Esophagus squamous epithelium (tissue), 5 donors: Measurements from ENCODE around the gene L1CAM. TPM values are rescaled to one million over a fixed set of nuclear protein-coding genes. Genes with fewer than 3 reads are reported as not detected.

Experiments
- DNase-seq: peaks from one replicate; lab custom pipeline; 2025; lab: John Stamatoyannopoulos, UW
- H3K27ac ChIP-seq, 4 donors: fragments of 200-600 bp; sonication (generic); one replicate each; pipeline ENCODE4 v1.5.1; 2016 to 2019; ENCODE audit warnings: mild to moderate bottlenecking in 1 of 4
- H3K27me3 ChIP-seq, 4 donors: fragments of 200-600 bp; sonication (generic); 1 replicate in 3 of 4; 2 replicates in 1 of 4; pipeline versions ENCODE4 v1.5.1 to v1.6.0; 2017 to 2021; ENCODE audit warnings: antibody characterized with exemption in 1 of 4
- H3K36me3 ChIP-seq, 3 donors: fragments of 200-600 bp; sonication (generic); one replicate each; pipeline ENCODE4 v1.5.1; 2016 to 2019
- H3K4me1 ChIP-seq, 3 donors: fragments of 200-600 bp; sonication (generic); one replicate each; pipeline ENCODE4 v1.5.1; 2017 to 2019
- H3K4me3 ChIP-seq, 4 donors: fragments of 200-600 bp; sonication (generic); 1 replicate in 3 of 4; 2 replicates in 1 of 4; pipeline ENCODE4 v1.5.1; 2016 to 2019; ENCODE audit warnings: mild to moderate bottlenecking in 2 of 4, moderate library complexity in 1 of 4
- H3K9me3 ChIP-seq, 3 donors: fragments of 200-600 bp; sonication (generic); one replicate each; pipeline ENCODE4 v1.5.1; 2016 to 2019
- POLR2A ChIP-seq, 4 donors: fragments of 450-650 bp; IDR thresholded peaks; one replicate each; pipeline ENCODE4 v1.6.1; 2017; ENCODE audit warnings: antibody characterized with exemption in 4 of 4, mild to moderate bottlenecking in 4 of 4, moderate library complexity in 3 of 4
- WGBS, 2 donors: methylation state at CpG; one replicate each; pipeline ENCODE4 v1.1.5; 2018; 5-methylcytosine and 5-hydroxymethylcytosine counted together
- intact Hi-C: fragments of 100-400 bp; cut with DNase I; formaldehyde crosslinking; loops from one replicate; pipeline ENCODE4 v1.15.0; 2022
- total RNA-seq, 4 donors: library from RNA; depleted of rRNA; stranded (reverse); fragments of >200 nt; gene quantifications; one replicate each; pipeline ENCODE4 v1.1.0, GENCODE V29; 2016
- TF ChIP-seq, protein P1 (sequence below), 6 experiments: fragments of 450-650 bp in 4 of 6; fragments of 200-600 bp in 2 of 6; sonication (generic) in 2 of 6; IDR thresholded peaks; one replicate each; pipeline ENCODE4 v1.5.1; 2016 to 2019; ENCODE audit warnings: antibody characterized with exemption in 6 of 6, mild to moderate bottlenecking in 4 of 6, moderate library complexity in 4 of 6
- donor health status: DM: yes; HTN: yes; CAD: no.

Gene L1CAM
- total RNA-seq, 4 donors from 2014 or later = 0.35 to 3.2 (median 1.3) TPM

DNA sequence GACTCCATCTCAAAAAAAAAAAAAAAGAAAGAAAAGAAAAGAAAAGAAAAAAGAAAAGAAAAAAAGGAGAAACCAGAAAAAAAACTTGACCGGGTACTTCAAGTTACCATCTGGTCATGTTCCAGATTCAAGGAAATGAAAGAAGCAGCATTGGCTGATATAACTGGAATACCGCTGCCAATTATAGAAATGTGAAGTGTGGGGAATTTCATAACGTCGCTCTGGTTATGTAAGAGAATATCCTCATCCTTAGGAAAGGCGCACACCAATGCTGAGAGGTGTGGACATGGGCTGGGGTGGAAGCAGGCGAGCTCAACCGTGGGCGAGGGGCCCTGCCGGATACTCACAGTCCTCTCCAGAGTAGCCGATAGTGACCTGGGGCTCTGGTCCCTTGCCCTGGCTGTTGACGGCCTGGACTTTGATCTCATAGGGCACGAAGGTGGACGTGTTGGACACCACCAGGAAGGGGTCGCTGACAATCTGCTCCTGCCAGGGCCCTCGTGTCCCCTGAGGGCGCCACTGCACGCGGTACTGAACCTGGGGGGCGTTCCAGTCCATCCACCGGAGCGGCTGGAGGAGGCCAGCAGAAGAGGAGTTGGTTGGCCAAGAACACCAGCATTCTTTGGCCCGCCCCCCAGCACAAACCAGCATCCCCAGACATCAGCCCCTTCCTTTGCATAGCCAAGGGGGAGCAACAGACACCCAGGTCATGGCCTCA lies 19.5 kb downstream of the L1CAM start:
- DNase-seq = no peak
- 69 to 79% methylated on average over 4 to 11 of the region's 22 CpGs for WGBS, 2 donors
- H3K36me3 ChIP-seq = no peaks in the 10 kb centered on the region
- H3K4me3 ChIP-seq = no peak overlapping the region
- intact Hi-C loops = no loop called here
- H3K4me1 ChIP-seq = no peaks in the 10 kb centered on the region
- peaks cover 0 to 16% (median 0%) of the 10 kb centered on the region in 4 donors for H3K27me3 ChIP-seq
- TF ChIP-seq, protein P1, sequence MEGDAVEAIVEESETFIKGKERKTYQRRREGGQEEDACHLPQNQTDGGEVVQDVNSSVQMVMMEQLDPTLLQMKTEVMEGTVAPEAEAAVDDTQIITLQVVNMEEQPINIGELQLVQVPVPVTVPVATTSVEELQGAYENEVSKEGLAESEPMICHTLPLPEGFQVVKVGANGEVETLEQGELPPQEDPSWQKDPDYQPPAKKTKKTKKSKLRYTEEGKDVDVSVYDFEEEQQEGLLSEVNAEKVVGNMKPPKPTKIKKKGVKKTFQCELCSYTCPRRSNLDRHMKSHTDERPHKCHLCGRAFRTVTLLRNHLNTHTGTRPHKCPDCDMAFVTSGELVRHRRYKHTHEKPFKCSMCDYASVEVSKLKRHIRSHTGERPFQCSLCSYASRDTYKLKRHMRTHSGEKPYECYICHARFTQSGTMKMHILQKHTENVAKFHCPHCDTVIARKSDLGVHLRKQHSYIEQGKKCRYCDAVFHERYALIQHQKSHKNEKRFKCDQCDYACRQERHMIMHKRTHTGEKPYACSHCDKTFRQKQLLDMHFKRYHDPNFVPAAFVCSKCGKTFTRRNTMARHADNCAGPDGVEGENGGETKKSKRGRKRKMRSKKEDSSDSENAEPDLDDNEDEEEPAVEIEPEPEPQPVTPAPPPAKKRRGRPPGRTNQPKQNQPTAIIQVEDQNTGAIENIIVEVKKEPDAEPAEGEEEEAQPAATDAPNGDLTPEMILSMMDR (IDR thresholded peaks at IDR 0.05) = no peak
- no peak for TF ChIP-seq POLR2A (IDR thresholded peaks at IDR 0.05)
- H3K27ac ChIP-seq = no peak overlapping the region
- H3K9me3 ChIP-seq = no peaks in the 10 kb centered on the region

GRCh38 chrX:153865685-153866084 lies 20.3 kb downstream of the L1CAM start:
- intact Hi-C loops = no loop called here
- Histone ChIP-seq H3K36me3 (no peaks in the 10 kb centered on the region), H3K4me1 (no peaks in the 10 kb centered on the region), H3K9me3 (no peaks in the 10 kb centered on the region), H3K4me3 (no peak overlapping the region), H3K27ac (no peak overlapping the region), H3K27me3 (peaks cover 0 to 13% (median 0%) of the 10 kb centered on the region in 4 donors)
- no peak for TF ChIP-seq POLR2A (IDR thresholded peaks at IDR 0.05)
- TF ChIP-seq, protein P1 (IDR thresholded peaks at IDR 0.05) = no peak
- DNase-seq = no peak
- WGBS, 2 donors = 86 to 89% methylated on average over 2 to 4 of the region's 9 CpGs

GRCh38 chrX:153865321-153865580 lies 20.7 kb downstream of the L1CAM start:
- Histone ChIP-seq H3K36me3 (no peaks in the 10 kb centered on the region), H3K4me1 (no peaks in the 10 kb centered on the region), H3K27me3 (peaks cover 0 to 13% (median 0%) of the 10 kb centered on the region in 4 donors), H3K27ac (no peak overlapping the region), H3K4me3 (no peak overlapping the region), H3K9me3 (no peaks in the 10 kb centered on the region)
- no peak for DNase-seq
- intact Hi-C loops = no loop called here
- WGBS, 2 donors = 60% methylated on average over 1 of the region's 11 CpGs; no CpG with 5 or more reads in 1 of the 2 donors
- TF ChIP-seq, protein P1 (IDR thresholded peaks at IDR 0.05) = no peak
- no peak for TF ChIP-seq POLR2A (IDR thresholded peaks at IDR 0.05)

DNA sequence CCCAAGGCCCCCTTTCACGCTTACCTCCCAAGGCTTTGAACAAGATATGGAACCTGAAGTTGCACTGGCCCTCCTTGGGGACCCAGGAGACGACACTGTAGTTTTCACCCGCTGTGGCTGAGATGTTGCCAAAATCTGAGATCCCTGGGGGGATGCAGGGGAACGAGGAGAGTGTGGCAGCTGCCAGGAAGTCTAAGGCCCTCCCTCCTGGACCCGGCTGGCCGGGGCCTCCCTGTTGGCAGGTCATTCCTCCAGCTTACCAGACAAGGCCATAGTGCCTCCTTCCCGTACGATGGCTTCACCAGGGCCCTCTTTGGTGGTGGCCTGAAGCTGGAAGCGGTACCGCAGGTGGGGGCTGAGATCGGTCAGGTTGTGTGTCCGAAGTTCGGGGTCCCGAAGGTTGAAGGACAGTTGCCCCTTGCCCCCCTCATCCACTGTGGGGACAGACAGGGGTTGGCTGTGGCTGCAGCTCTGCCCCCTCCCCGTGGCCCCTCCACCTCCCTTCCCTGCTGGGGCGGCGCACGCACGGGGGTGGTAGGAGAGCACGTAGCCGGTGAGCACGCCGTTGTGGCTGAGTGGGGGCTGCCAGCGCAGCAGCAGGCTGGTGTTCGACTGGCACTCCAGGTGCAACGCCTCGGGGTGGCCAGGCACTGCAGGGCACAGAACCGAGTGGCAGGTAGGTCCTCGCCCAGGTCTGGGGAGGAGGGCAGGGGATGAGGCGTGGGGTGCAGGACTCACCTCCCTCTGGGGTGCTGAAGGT lies 21.2 kb downstream of the L1CAM start:
- H3K27me3 ChIP-seq = peaks cover 0 to 13% (median 0%) of the 10 kb centered on the region in 4 donors
- intact Hi-C loops = no loop called here
- no peak for TF ChIP-seq POLR2A (IDR thresholded peaks at IDR 0.05)
- TF ChIP-seq, protein P1 (IDR thresholded peaks at IDR 0.05) = no peak
- no peak for DNase-seq
- WGBS, 2 donors = 74 to 80% methylated on average over 2 to 9 of the region's 30 CpGs
- H3K27ac ChIP-seq = no peak overlapping the region
- no peaks in the 10 kb centered on the region for H3K9me3 ChIP-seq
- H3K36me3 ChIP-seq = no peaks in the 10 kb centered on the region
- H3K4me3 ChIP-seq = no peak overlapping the region
- H3K4me1 ChIP-seq = no peaks in the 10 kb centered on the region

- WGBS, 2 donors = 80% methylated on average over 10 of the region's 10 CpGs; no CpG with 5 or more reads in 1 of the 2 donors
- Histone ChIP-seq H3K9me3 (no peaks in the 10 kb centered on the region), H3K4me1 (no peaks in the 10 kb centered on the region), H3K27ac (no peak overlapping the region), H3K4me3 (no peak overlapping the region), H3K36me3 (no peaks in the 10 kb centered on the region), H3K27me3 (peaks cover 0 to 13% (median 0%) of the 10 kb centered on the region in 4 donors)
- TF ChIP-seq POLR2A (IDR thresholded peaks at IDR 0.05) = no peak
- TF ChIP-seq, protein P1 (IDR thresholded peaks at IDR 0.05) = no peak
- DNase-seq = no peak
- intact Hi-C loops = no loop called here
Observed at GRCh38 chrX:153864101-153864500, 21.9 kb downstream of the L1CAM start.
